Measurements from ENCODE around the gene TADA2A.
A peak's percentile ranks its signal among the peaks of the same experiment; 100 is the strongest.

TADA2A gene, protein sequence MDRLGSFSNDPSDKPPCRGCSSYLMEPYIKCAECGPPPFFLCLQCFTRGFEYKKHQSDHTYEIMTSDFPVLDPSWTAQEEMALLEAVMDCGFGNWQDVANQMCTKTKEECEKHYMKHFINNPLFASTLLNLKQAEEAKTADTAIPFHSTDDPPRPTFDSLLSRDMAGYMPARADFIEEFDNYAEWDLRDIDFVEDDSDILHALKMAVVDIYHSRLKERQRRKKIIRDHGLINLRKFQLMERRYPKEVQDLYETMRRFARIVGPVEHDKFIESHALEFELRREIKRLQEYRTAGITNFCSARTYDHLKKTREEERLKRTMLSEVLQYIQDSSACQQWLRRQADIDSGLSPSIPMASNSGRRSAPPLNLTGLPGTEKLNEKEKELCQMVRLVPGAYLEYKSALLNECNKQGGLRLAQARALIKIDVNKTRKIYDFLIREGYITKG

DNA sequence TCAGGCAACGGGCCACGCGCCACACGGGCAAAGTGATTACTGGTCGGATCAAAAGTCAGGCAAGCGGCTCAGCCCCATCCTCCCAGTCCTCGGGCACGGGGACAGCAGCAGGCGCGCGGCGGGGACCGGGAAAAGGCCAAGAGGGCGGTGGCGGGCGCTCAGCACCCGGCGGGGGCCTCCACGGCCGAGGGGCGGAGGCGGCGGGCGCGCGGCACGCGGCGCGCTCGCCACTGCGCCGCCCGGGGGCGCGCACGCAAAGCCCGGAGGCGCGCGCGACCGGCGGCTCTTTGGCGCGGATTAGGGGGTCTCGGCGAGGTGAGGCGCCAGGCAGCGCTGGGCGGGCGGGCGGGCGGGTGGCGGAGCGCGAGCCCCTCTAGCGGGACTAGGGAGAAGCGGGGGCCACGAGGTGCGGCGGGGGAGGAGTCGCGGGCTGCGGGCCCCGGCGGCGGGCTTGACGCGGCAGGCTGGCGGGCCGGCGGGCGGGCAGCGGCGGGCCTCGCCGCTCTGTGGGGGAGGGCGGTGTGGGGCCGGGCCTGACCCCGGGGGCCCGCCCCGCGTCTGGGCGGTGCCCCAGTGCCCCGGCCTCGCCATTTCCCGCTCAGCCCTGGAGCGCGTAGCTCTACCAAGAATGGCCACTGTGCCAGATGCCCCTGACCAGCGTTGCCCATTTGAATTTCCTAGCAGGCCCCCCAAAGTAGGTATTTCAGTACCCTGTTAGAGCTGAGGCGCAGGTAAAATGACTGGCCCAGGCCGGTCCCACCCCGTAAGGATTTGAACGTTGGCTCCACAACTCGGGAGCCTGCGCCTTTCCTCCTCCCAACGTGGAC is at the start of gene TADA2A, which contains the start of gene ACACA:
TADA2A (plus strand) TSS at position 252 of the 827 bp plus-strand sequence. CDS start 4,480 bp downstream, outside the sequence.
ACACA (minus strand) TSS at position 202 of the 827 bp plus-strand sequence. CDS start 537 bp downstream, outside the sequence.
- in situ Hi-C loops (cut with MboI; ENCODE audit: low pct_unique_long_range_greater_than_20kb, low sequenced_read_pairs): no loop called here
- DNase-seq: peak; percentile 80

DNA sequence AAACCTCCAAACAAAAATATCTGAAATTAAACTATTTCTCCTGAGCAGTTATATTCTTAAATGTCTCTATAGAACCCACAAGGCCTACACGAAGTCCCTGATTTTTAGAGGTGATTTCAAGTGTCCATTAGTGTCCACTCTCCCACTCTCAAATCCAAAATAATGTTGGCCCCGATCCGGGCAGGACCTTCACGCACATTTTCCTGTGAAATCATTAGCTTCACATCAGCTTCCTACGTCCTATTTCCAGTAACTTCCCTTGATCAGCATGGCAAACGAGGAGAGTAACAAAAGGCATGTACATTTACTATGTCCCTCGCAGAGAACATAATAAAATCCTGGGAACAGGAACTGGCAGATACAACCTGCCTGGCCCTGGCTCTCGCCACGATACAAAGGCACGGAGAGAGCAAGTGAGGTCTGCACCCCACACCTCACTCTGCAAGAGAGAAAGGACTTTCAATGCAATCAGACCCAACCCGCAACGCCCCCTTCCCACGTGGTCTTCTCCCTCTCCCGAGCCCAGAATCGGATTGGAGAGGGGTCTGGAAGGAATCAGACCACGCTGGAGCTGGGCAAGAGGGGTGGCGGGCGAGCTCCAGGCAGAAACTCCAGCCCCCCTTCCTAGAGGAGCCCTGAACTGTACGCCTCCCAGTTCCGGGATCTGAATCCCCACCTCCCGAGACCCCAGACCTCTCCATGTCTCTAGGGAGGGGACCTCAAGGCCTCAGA is 48.4 kb upstream of the TADA2A start:
- in situ Hi-C loops (cut with MboI; ENCODE audit: low pct_unique_long_range_greater_than_20kb, low sequenced_read_pairs): no loop called here
- DNase-seq: peak; percentile 77

DNA sequence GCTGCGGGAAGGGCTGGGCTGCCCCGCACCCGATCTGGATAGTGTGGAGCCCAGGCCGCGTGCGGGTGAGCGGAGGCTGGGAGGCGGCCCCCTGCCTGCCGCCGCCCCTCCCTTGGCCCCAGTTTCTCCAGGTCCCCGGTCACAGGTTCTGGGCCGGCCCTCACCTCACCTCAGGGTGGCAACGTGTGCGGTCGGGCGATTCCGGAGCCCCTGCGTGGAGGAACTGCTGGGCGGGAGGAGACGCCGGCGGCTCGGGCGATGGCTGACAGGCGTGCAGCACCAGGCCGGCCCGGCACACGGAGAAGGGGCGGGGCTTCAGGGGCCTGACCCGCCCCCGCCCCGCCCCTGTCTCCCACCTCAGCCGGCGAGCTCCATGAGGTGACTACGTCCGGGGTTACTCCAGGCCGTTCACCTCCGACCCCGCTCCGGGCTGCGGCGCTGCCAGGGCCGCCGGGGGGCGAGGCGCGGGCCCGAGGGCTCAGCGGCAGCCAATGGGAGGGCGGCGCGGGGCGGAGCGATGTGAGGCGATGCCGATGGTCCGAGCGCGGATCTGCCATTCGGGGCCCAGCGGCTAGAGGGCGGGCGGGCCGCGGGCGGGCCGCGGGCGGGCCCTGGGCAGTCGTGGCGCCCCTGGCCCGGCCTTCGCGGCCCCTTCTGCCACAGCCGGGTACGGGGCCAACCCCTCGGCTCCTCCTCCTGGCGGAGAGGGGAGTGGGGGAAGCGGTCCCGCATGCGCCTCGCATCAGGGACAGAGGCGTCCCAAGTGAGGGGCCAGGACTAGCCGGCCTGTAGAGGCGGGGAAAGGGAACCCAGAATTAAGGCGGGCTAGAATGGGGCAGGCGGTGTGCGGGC is 47.6 kb upstream of the TADA2A start:
- peak; percentile 96 for DNase-seq
- in situ Hi-C loops (cut with MboI; ENCODE audit: low pct_unique_long_range_greater_than_20kb, low sequenced_read_pairs): no loop called here

DNA sequence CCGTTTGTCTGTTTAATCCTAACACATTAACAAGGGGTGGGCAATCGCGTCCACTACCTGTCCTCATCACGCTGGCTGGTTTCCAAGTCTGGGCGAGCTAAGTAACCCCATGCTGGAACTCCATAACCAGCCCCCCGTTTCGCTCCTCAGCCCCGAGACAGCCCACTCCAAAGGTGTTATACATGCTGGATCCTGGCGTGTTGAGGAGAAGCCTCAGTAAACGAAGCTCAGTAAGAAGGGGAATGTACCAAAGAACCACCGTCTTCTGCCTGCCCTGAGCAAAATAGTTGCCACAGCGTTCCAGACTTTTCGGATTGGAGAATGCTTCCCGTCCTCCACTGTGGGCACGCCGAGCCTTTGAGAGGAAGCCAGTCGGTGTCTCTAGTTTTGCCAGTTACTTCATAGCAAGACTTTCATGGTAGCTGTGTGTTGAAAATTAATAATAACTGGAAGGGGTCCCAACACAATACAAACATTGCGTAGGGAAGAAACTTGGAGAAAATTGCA is 47.0 kb upstream of the TADA2A start:
- in situ Hi-C loops (cut with MboI; ENCODE audit: low pct_unique_long_range_greater_than_20kb, low sequenced_read_pairs): no loop called here
- no peak for DNase-seq

DNA sequence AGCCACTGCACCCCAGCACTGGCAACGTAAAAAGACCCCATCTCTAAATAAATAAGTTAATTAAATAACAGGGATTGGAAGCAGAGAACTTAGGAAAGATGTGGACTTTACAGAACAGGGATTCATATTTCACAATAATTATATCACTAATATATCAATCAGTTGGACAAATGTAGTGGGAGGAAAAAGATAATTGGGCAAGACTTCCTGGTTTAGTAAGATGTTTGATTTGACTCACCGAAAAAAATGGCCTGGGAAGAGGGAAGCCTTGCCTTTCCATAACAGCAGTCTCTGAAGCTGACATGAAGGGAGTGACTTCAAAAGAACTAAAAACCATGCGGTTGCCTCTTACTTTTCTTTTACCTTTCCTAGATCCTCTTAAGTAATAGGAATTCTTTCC is 46.1 kb upstream of the TADA2A start:
- in situ Hi-C loops (cut with MboI; ENCODE audit: low pct_unique_long_range_greater_than_20kb, low sequenced_read_pairs): no loop called here
- DNase-seq: no peak

DNA sequence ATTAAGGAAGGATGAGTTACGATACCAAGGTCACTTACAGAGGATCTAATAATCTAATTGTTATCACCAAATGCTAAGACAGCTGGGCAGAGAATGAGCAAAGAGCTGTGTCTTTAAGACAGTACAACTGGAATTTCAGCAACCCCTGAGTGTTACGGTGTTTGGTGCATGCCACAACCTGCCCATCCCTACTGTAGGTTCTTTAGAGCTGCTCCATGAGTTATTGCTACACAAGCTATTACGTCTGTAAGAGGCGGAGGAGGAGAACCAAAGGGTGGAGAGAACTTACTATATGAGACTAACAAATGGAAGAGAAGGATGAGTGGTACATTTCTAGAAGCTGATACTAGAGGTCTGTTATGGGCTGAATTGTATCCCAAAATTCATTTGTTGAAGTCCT is 45.1 kb upstream of the TADA2A start:
- DNase-seq: no peak
- in situ Hi-C loops (cut with MboI; ENCODE audit: low pct_unique_long_range_greater_than_20kb, low sequenced_read_pairs): no loop called here

DNA sequence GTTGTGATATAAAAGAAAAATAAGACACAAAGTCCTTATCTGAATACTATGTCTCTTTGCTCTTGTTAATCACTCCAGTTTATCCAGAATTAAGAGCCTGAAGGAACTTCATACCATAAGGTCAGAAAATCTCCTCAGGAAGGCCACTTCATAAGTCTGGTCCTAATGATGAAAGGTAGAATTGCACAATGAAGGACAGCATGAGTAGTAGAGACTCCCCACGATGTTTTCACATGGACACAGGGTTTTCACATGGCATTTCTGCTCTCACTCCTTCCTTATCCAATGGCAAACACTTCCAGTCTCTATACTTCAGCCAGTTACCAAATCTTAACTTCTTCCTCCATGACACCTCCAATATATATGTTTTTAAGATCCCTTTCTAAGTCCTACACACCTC is 41.1 kb upstream of the TADA2A start:
- in situ Hi-C loops (cut with MboI; ENCODE audit: low pct_unique_long_range_greater_than_20kb, low sequenced_read_pairs): no loop called here
- no peak for DNase-seq

DNA sequence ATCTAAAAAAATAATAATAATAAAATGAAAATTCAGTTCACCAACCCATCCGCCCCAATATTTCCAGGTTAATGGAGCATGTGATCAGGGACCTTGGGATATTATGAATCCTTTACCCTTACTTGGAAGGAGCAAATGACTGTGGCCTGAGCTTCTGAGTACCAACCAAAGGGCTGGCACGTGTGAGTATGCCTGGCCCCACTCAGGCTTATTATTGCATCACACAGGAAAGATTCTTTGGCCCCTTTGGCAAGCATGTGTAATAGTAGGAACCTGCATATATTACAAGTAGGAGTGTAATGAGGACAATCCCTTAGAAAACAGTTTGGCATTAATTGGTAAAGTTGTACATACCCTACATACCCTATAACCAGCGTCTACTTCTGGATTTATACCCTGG is 38.1 kb upstream of the TADA2A start:
- in situ Hi-C loops (cut with MboI; ENCODE audit: low pct_unique_long_range_greater_than_20kb, low sequenced_read_pairs): no loop called here
- no peak for DNase-seq

DNA sequence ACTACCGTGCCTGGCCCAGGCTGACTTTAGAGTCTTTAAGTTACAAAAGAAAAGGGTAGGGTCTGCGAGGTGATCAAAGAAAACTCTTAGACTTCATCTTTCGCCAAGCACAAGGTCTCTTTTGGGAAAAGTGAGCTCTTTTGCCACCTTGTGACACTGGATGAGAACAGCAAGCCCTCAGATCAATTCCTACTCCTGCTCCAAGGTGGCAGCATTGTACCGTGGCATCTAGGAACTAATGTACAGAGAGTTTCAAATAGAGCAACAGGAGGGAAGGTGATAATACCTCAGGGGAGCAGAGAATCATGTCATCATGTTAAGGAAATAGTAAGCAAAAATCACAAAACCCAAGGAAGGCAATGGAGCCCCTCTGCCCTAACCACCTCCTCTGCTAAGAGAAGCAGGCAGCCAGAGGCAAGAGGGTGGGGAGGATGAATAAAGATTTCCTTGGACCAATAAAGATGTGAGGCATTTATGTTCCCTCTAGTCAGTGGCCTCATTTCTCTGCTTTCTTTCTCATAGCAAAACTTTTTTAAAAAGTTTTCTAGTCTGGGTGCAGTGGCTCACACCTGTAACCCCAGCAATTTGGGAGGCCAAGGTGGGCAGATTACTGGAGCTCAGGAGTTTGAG is 33.0 kb upstream of the TADA2A start:
- in situ Hi-C loops (cut with MboI; ENCODE audit: low pct_unique_long_range_greater_than_20kb, low sequenced_read_pairs): no loop called here
- peak; percentile 90 for DNase-seq

DNA sequence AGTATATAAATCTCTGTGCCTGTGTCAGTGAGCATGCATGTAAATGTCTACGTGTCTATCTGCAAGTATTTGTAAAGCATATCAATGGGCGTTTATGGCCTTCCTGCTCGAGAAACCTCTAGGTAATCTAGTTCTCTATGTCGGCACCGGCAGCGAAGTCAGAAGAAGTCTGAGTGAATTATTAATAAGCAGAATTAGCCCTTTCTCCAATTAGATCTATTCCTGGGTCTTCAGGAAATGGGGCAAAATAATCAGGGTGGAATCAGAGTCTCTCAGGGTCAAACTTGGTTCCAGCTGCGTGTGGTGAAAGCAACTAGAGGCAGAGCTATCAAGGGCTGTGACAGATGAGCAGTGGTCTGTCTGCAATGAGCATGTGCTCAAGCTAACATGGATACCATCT is 31.0 kb upstream of the TADA2A start, which contains the start of gene C17orf78:
C17orf78 (plus strand) TSS at position 280 of the 400 bp plus-strand sequence; CDS start at position 388, 108 bp downstream.
- DNase-seq: no peak
- in situ Hi-C loops (cut with MboI; ENCODE audit: low pct_unique_long_range_greater_than_20kb, low sequenced_read_pairs): loop anchor here (25.0 kb wide), 1 partner anchor 763 kb away; the partner anchor contains the start of gene MRM1

DNA sequence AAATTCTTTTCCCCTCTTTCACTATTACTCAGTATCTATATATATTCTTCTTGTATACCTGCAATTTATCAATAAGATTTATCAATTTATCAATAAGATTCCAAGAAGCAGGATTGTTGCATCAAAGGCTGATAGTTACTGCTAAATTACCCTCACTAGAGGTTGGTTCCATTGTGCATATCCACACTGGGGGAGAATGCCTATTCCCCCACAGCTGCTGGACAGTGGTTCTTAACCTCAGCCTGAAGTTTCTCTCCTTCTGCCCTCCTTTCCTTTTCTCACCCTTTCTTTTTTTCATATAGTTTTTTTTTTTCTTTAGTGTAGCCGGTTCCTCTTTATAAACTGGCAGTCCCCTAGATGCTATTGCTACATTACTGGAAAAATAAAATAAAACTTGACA is 24.6 kb upstream of the TADA2A start:
- in situ Hi-C loops (cut with MboI; ENCODE audit: low pct_unique_long_range_greater_than_20kb, low sequenced_read_pairs): loop anchor here (25.0 kb wide), 1 partner anchor 770 kb away; the partner anchor contains the start of gene MRM1

DNA sequence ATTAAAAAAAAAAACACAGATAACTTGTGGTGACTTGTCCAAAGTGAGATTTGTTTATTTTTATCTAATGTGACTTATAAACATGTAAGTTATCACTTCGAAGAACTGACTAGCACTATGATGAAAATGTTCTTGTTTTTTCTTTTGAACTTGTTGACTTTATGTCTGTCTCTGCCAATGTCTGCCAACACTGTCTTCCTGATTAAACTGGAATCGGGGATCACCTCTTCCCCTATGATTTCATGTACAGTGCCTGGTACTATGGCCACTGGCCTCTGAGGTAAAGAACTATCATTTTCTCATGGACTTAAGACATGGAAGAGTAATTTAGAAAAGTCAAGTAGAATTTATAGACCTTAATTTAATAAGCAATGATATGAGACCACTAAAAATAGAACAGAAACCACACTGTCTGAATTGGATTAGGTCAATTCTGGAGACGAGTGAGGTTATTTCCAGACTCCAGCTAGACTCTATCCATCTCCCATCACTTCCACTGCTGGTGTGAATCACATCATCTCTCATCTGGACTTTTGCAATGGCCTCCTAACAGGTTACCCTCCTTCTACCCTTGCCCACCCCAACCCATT is 22.0 kb upstream of the TADA2A start:
- DNase-seq: no peak
- in situ Hi-C loops (cut with MboI; ENCODE audit: low pct_unique_long_range_greater_than_20kb, low sequenced_read_pairs): loop anchor here (25.0 kb wide), 1 partner anchor 772 kb away; the partner anchor contains the start of gene MRM1

More for the DNA sequence above, 24.6 kb upstream of the TADA2A start:
- DNase-seq: no peak

DNA sequence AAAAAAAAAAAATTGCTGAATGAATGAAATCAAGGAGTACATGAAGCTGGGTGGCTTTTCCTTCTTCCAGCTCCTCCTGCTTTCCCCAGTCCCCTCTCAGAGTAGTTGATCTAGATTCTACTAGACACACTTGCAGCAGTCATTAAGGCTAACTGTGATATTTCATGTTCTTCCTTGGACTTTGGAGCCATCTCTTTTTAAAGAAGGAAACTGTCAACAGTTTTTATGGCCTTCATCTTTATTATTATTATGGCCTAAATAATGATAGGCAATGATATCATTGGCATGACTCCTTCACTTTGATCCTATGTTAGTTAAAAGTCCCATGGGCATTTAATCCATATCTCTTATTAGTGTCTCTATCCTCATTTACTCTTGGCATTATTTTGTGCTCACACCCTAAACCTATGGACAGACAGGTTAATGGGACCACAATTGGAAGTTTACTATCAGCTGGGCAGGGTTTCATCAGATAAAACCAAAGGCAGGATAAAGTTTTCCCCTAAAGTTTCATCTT is 21.2 kb upstream of the TADA2A start:
- in situ Hi-C loops (cut with MboI; ENCODE audit: low pct_unique_long_range_greater_than_20kb, low sequenced_read_pairs): loop anchor here (25.0 kb wide), 1 partner anchor 773 kb away; the partner anchor contains the start of gene MRM1
- no peak for DNase-seq

DNA sequence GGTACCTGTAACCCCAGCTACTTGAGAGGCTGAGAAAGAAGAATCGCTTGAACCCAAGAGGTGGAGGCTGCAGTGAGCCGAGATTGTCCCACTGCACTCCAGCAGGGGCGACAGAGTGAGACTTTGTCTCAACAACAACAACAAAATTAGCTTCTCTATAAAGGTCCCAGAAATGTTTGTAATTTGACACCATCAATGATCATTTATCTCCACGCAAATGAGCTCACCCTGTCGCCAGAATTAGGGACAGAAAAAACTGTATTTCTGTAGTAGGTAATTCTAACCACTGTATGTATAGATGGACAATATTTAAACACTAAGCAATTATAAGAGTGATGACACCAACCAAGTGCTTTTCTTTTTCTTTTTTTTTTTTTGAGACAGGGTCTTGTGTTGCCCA is 20.2 kb upstream of the TADA2A start:
- no peak for DNase-seq
- in situ Hi-C loops (cut with MboI; ENCODE audit: low pct_unique_long_range_greater_than_20kb, low sequenced_read_pairs): loop anchor here (25.0 kb wide), 1 partner anchor 774 kb away; the partner anchor contains the start of gene MRM1

DNA sequence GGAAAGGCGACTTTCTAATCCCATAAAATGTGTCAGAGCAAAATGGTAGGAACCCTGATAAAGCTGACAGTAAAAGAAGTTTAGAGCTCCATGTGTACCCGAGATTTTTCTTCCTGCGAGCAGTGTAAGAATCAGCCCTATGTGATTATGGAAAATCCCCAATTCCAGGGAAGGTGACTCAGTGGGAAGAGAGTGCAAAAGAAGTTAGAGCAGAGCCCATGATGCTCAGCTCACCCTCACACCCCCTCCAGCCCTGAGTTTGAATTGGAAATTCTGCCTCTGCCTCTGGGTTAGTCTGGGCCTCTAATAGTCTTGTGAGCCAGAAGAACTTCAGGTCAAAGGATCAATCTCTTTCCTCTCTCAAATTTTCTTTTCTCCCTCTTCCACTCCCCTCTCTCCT is 18.4 kb upstream of the TADA2A start:
- no peak for DNase-seq
- in situ Hi-C loops (cut with MboI; ENCODE audit: low pct_unique_long_range_greater_than_20kb, low sequenced_read_pairs): loop anchor here (25.0 kb wide), 1 partner anchor 776 kb away; the partner anchor contains the start of gene MRM1

DNA sequence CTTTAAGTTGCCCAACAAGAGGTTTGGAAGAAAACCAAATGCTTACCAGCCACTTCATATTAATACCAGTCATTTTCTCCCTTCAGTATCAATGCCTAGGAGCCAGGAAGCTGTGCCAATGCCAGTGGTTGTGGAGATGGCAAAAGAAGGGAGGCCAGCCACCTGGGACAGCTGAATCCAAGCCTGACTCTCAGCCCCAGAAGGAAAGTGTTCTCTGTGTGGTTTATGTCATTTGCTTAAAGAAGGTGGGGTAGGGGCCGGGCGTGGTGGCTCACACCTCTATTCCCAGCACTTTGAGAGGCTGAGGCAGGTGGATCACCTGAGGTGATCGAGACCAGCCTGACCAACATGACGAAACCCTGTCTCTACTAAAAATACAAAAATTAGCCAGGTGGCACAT is 17.5 kb upstream of the TADA2A start:
- DNase-seq: no peak
- in situ Hi-C loops (cut with MboI; ENCODE audit: low pct_unique_long_range_greater_than_20kb, low sequenced_read_pairs): loop anchor here (25.0 kb wide), 1 partner anchor 777 kb away; the partner anchor contains the start of gene MRM1

DNA sequence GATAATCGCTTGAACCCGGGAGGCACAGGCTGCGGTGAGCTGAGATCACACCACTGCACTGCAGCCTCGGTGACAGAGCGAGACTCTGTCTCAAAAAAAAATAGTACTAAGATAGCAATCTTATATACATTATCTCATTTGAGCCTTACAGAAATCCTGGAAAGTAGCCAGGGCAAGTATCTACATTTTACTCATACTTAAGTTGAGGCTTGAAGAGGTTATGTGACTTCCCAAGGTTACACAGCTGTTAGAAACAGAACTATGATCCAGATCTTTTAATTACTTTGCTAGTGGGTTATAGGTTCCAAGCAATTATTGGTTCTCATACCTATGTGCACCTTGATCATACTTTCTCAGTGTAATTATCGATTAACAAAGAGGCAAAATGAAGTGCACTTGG is 15.5 kb upstream of the TADA2A start:
- in situ Hi-C loops (cut with MboI; ENCODE audit: low pct_unique_long_range_greater_than_20kb, low sequenced_read_pairs): loop anchor here (25.0 kb wide), 1 partner anchor 779 kb away; the partner anchor contains the start of gene MRM1
- DNase-seq: no peak

Measured in KBM-7 (cell line).